Measurements from ENCODE around the gene ASPDH. TPM values are rescaled to one million over a fixed set of nuclear protein-coding genes. Genes with fewer than 3 reads are reported as not detected.

Gene ASPDH
- total RNA-seq, 1 experiment from 2014 or later = not detected

DNA sequence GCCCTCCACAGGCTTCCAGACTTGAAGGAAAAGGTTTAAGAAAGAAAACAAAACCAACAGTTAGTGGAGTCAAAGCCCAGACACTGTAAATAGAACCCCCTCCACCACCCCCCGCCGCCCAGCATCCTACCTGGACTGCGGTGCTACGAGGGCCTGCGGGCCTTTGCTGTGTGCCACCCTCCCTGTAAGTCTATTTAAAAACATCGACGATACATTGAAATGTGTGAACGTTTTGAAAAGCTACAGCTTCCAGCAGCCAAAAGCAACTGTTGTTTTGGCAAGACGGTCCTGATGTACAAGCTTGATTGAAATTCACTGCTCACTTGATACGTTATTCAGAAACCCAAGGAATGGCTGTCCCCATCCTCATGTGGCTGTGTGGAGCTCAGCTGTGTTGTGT is 30.8 kb downstream of the ASPDH start:
- H2BK20ac ChIP-seq (ENCODE audit: low read depth, low read length, poor library complexity, severe bottlenecking) = no peak overlapping the region
- H3K4me2 ChIP-seq (ENCODE audit: insufficient read depth, insufficient read length, low read length) = no peak overlapping the region
- H2BK120ac ChIP-seq (ENCODE audit: low read depth, low read length, poor library complexity, severe bottlenecking) = no peak overlapping the region
- WGBS (ENCODE audit: extremely low coverage, insufficient read length, low lambda C conversion rate) = no CpG with 5 or more reads among the region's 10 CpGs
- H3K18ac ChIP-seq (ENCODE audit: insufficient read length, low read depth, low read length) = no peak overlapping the region
- H3K9ac ChIP-seq (ENCODE audit: extremely low read depth, insufficient read length, low read length) = no peak overlapping the region
- H4K20me1 ChIP-seq (ENCODE audit: control insufficient read depth, insufficient read depth, insufficient read length) = no peaks in the 10 kb centered on the region
- H3K27ac Mint-ChIP-seq = no peak overlapping the region
- no peak overlapping the region for H3K56ac ChIP-seq (ENCODE audit: insufficient read length, low read depth, low read length)
- H3K27me3 Mint-ChIP-seq (ENCODE audit: low read depth) = peaks cover 29% of the 10 kb centered on the region
- H3K79me2 ChIP-seq (ENCODE audit: insufficient read depth, low read length) = peaks cover 2% of the 10 kb centered on the region; the same call in 1 of the 2 replicates
- no peak overlapping the region for H3T11ph ChIP-seq (ENCODE audit: low read length)
- no peak overlapping the region for H2BK15ac ChIP-seq (ENCODE audit: low read depth, low read length)
- no peak overlapping the region for H2BK12ac ChIP-seq (ENCODE audit: insufficient read length, low read depth, low read length)
- H4K8ac ChIP-seq (replicated peaks; ENCODE audit: insufficient read length, low read depth, low read length) = no peak overlapping the region
- DNase-seq = no peak
- peaks cover 2% of the 10 kb centered on the region for H3K79me1 ChIP-seq (ENCODE audit: insufficient read depth, low read depth, low read length, poor library complexity, severe bottlenecking)
- no peak overlapping the region for H2AFZ ChIP-seq (ENCODE audit: low read length)
- TF ChIP-seq, protein P1, sequence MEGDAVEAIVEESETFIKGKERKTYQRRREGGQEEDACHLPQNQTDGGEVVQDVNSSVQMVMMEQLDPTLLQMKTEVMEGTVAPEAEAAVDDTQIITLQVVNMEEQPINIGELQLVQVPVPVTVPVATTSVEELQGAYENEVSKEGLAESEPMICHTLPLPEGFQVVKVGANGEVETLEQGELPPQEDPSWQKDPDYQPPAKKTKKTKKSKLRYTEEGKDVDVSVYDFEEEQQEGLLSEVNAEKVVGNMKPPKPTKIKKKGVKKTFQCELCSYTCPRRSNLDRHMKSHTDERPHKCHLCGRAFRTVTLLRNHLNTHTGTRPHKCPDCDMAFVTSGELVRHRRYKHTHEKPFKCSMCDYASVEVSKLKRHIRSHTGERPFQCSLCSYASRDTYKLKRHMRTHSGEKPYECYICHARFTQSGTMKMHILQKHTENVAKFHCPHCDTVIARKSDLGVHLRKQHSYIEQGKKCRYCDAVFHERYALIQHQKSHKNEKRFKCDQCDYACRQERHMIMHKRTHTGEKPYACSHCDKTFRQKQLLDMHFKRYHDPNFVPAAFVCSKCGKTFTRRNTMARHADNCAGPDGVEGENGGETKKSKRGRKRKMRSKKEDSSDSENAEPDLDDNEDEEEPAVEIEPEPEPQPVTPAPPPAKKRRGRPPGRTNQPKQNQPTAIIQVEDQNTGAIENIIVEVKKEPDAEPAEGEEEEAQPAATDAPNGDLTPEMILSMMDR (conservative IDR thresholded peaks at IDR 0.05) = no peak
- H3K23me2 ChIP-seq (ENCODE audit: insufficient read length, low read depth, low read length, poor library complexity, severe bottlenecking) = no peaks in the 10 kb centered on the region
- H3K4me1 Mint-ChIP-seq = peaks cover 2 to 7% of the 10 kb centered on the region in 2 experiments; a peak in 3 of 4 replicates
- H3K27ac ChIP-seq (ENCODE audit: insufficient read length, low read depth, low read length) = no peak overlapping the region
- H3K4me3 Mint-ChIP-seq = no peak overlapping the region
- no peak overlapping the region for H3K14ac ChIP-seq (ENCODE audit: insufficient read depth, low read length)
- H4K91ac ChIP-seq (ENCODE audit: insufficient read length, low read depth, low read length) = no peak overlapping the region
- peaks cover 27 to 42% of the 10 kb centered on the region in 2 experiments for H3K9me3 Mint-ChIP-seq
- H4K5ac ChIP-seq (ENCODE audit: insufficient read length, low read depth, low read length) = no peak overlapping the region
- H3K36me3 Mint-ChIP-seq (ENCODE audit: insufficient read depth in 1 of 3, low read depth in 3 of 3) = peaks cover 56 to 75% (median 71%) of the 10 kb centered on the region in 3 experiments
- H3K9me3 ChIP-seq (ENCODE audit: control insufficient read depth, low read depth, low read length) = peaks cover 14% of the 10 kb centered on the region
- no peak overlapping the region for H3K4ac ChIP-seq (ENCODE audit: low read depth, low read length)
- H2AK5ac ChIP-seq (ENCODE audit: insufficient read length, low read length) = no peak overlapping the region
- H3K23ac ChIP-seq (ENCODE audit: insufficient read length, low read depth, low read length) = no peak overlapping the region
- no peaks in the 10 kb centered on the region; the same call in 1 of the 2 replicates for H3K27me3 ChIP-seq (ENCODE audit: insufficient read depth, low read length)
- H2BK5ac ChIP-seq (ENCODE audit: insufficient read length, low read length) = no peak overlapping the region
- H3K4me1 ChIP-seq (ENCODE audit: insufficient read depth, low read length) = no peaks in the 10 kb centered on the region
